HEK293T (cell line): ENCODE data around the gene NUDT16L1.

Experiments used
- BHLHE40 ChIP-seq: fragments of 450-650 bp; IDR thresholded peaks from 2 replicates; pipeline ENCODE4 v1.6.1; 2016; ENCODE audit warnings: mild to moderate bottlenecking, moderate library complexity, borderline replicate concordance
- ELF4 ChIP-seq: fragments of 450-650 bp; IDR thresholded peaks from 2 replicates; pipeline ENCODE4 v1.6.1; 2017; ENCODE audit warnings: antibody characterized with exemption
- FOXA1 ChIP-seq: fragments of 450-650 bp; IDR thresholded peaks from 2 replicates; pipeline ENCODE4 v1.6.1; 2016; ENCODE audit warnings: mild to moderate bottlenecking
- L3MBTL2 ChIP-seq: fragments of 450-650 bp; conservative IDR thresholded peaks from 2 replicates; pipeline ENCODE4 v1.6.1; 2016; ENCODE audit warnings: mild to moderate bottlenecking
- LEF1 ChIP-seq: fragments of 450-650 bp; IDR thresholded peaks from 2 replicates; pipeline ENCODE4 v1.6.1; 2017; ENCODE audit warnings: mild to moderate bottlenecking, borderline replicate concordance

DNA sequence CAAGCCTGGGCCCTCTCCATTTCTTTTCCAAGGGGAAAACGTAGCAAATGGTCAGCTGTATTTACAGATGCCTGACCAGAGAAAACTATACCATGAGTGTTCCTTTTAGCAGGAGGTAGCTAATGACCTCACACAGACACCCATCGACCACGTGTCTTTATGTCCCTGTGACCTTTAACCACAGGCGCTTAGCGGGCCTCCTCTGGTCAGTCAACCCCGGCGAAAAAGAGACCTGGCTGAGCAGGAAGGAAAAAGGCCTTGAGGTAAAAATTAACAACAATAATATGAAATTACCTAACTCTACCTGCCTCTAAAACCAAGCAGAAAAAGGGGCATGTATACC is 9.1 kb downstream of the NUDT16L1 start:
- TF ChIP-seq LEF1: no peak
- no peak for TF ChIP-seq L3MBTL2
- TF ChIP-seq BHLHE40: no peak
- no peak for TF ChIP-seq FOXA1
- TF ChIP-seq ELF4: no peak
